H1 (cell line): ENCODE measurements around the gene FKRP. TPM values are rescaled to one million over a fixed set of nuclear protein-coding genes. Genes with fewer than 3 reads are reported as not detected.
A peak's percentile ranks its signal among the peaks of the same experiment; 100 is the strongest.

Experiments
- CTCF ChIA-PET: fragments of 300-600 bp; sonication (Branson Sonifier 250); formaldehyde crosslinking; loops from one replicate; lab custom pipeline; 2021; ENCODE audit not compliant: partially characterized antibody; lab: Charles Lee
- POLR2A ChIA-PET: fragments of 300-600 bp; sonication (Branson Sonifier 250); formaldehyde crosslinking; loops from one replicate; lab custom pipeline; 2021; ENCODE audit warnings: inconsistent platforms; ENCODE audit not compliant: partially characterized antibody; lab: Charles Lee
- DNase-seq, 2 experiments: peaks; one replicate each; pipeline versions ENCODE4 v3.0.0 to v3.0.0-alpha.2; 2010 to 2022; ENCODE audit warnings: low spot score in 2 of 2, low read depth in 1 of 2, mixed read lengths in 1 of 2
- FAIRE-seq: peaks from 2 replicates; lab custom pipeline; 2011; peaks lifted over from hg19 to GRCh38; lab: Jason Lieb, UNC
- H2AFZ ChIP-seq: 2 replicates; pipeline ENCODE4 v1.8.1; 2012; ENCODE audit warnings: low read length, inconsistent platforms
- H2AK5ac ChIP-seq: 2 replicates; pipeline ENCODE4 v1.6.1; 2013; ENCODE audit warnings: low read depth, low read length
- H2BK120ac ChIP-seq: replicated peaks from 2 replicates; pipeline ENCODE3; 2013; ENCODE audit warnings: low read depth, low read length, inconsistent platforms
- H2BK12ac ChIP-seq: 2 replicates; pipeline ENCODE4 v1.6.1; 2013; ENCODE audit warnings: low read depth, low read length
- H2BK15ac ChIP-seq: 2 replicates; pipeline ENCODE4 v1.6.1; 2013; ENCODE audit warnings: low read length
- H2BK20ac ChIP-seq: 2 replicates; pipeline ENCODE4 v1.6.1; 2013; ENCODE audit warnings: low read length
- H2BK5ac ChIP-seq: 2 replicates; pipeline ENCODE4 v1.6.1; 2013; ENCODE audit warnings: low read depth, low read length
- H3K14ac ChIP-seq: 2 replicates; pipeline ENCODE4 v1.6.1; 2013; ENCODE audit warnings: inconsistent platforms; ENCODE audit not compliant: insufficient read length
- H3K18ac ChIP-seq: 2 replicates; pipeline ENCODE4 v1.6.1; 2013; ENCODE audit warnings: low read length; ENCODE audit errors: extremely low read depth
- H3K23ac ChIP-seq: 2 replicates; pipeline ENCODE4 v1.6.1; 2013; ENCODE audit warnings: inconsistent platforms; ENCODE audit not compliant: insufficient read length
- H3K23me2 ChIP-seq: 2 replicates; pipeline ENCODE4 v1.6.1; 2013; ENCODE audit warnings: low read depth, low read length
- H3K27ac ChIP-seq: 2 replicates; pipeline ENCODE4 v1.6.1; 2011; ENCODE audit warnings: low read depth, low read length, inconsistent platforms
- H3K27me3 ChIP-seq, 4 experiments: replicated peaks in 1 of 4; 1 replicate in 1 of 4; 2 replicates in 3 of 4; pipeline versions ENCODE4 v1.6.1 to v1.8.1; 2011 to 2013; ENCODE audit warnings: low read length in 3 of 4, mild to moderate bottlenecking in 3 of 4, inconsistent platforms in 2 of 4, mixed read lengths in 2 of 4, moderate library complexity in 1 of 4; ENCODE audit not compliant: control insufficient read depth in 3 of 4, insufficient read depth in 3 of 4; ENCODE audit errors: extremely low read depth in 1 of 4
- H3K36me3 ChIP-seq, 4 experiments: 2 replicates each; pipeline versions ENCODE4 v1.6.1 to v1.8.1; 2011 to 2013; ENCODE audit warnings: mild to moderate bottlenecking in 4 of 4, low read length in 3 of 4, moderate library complexity in 2 of 4, control low read depth in 1 of 4, inconsistent platforms in 1 of 4; ENCODE audit not compliant: insufficient read depth in 4 of 4, control insufficient read depth in 2 of 4
- H3K4ac ChIP-seq: replicated peaks from 2 replicates; pipeline ENCODE3; 2013; ENCODE audit warnings: low read length, low read depth, mixed read lengths, inconsistent platforms; ENCODE audit not compliant: insufficient read length
- H3K4me1 ChIP-seq, 4 experiments: replicated peaks in 1 of 4; 1 replicate in 1 of 4; 2 replicates in 3 of 4; pipeline versions ENCODE4 v1.6.1 to v1.8.1; 2011 to 2013; ENCODE audit warnings: low read length in 3 of 4, inconsistent platforms in 2 of 4, mixed read lengths in 1 of 4; ENCODE audit not compliant: insufficient read depth in 4 of 4, control insufficient read depth in 3 of 4
- H3K4me2 ChIP-seq, 2 experiments: 2 replicates each; pipeline versions ENCODE4 v1.6.1 to v1.8.1; 2011 to 2013; ENCODE audit warnings: low read depth in 2 of 2, low read length in 2 of 2, control low read depth in 1 of 2, inconsistent platforms in 1 of 2, mild to moderate bottlenecking in 1 of 2; ENCODE audit not compliant: insufficient read depth in 1 of 2
- H3K4me3 ChIP-seq, 4 experiments: fragments of 200-600, 300-600 bp in 1 of 4; sonication (generic), shearing (Covaris generic), sonication (Bioruptor Twin) in 1 of 4; 2 replicates each; pipeline versions ENCODE4 v1.5.1 to v1.8.1; 2011 to 2016; ENCODE audit warnings: low read length in 4 of 4, low read depth in 3 of 4, control low read depth in 2 of 4, inconsistent platforms in 2 of 4, mild to moderate bottlenecking in 2 of 4, mixed read lengths in 1 of 4, moderate library complexity in 1 of 4; ENCODE audit not compliant: insufficient read depth in 2 of 4; ENCODE audit errors: extremely low read depth in 1 of 4
- H3K56ac ChIP-seq: replicated peaks from 2 replicates; pipeline ENCODE3; 2013; ENCODE audit warnings: low read depth, mild to moderate bottlenecking, mixed read lengths, low read length, inconsistent platforms; ENCODE audit not compliant: insufficient read length
- H3K79me1 ChIP-seq: 2 replicates; pipeline ENCODE4 v1.6.1; 2013; ENCODE audit warnings: low read depth, low read length, control low read depth
- H3K79me2 ChIP-seq, 2 experiments: 2 replicates each; pipeline versions ENCODE4 v1.6.1 to v1.8.1; 2012 to 2013; ENCODE audit warnings: low read length in 2 of 2, mild to moderate bottlenecking in 2 of 2, inconsistent platforms in 1 of 2; ENCODE audit not compliant: insufficient read depth in 2 of 2, control insufficient read depth in 1 of 2
- H3K9ac ChIP-seq, 4 experiments: replicated peaks in 1 of 4; 1 replicate in 1 of 4; 2 replicates in 3 of 4; pipeline versions ENCODE4 v1.6.1 to v1.8.1; 2011 to 2013; ENCODE audit warnings: low read depth in 3 of 4, low read length in 3 of 4, control low read depth in 2 of 4, mild to moderate bottlenecking in 2 of 4, moderate library complexity in 2 of 4, inconsistent platforms in 1 of 4; ENCODE audit errors: extremely low read depth in 1 of 4
- H3K9me3 ChIP-seq, 2 experiments: 2 replicates each; pipeline versions ENCODE4 v1.6.1 to v1.8.1; 2012 to 2013; ENCODE audit warnings: mild to moderate bottlenecking in 2 of 2, moderate library complexity in 2 of 2, control low read depth in 1 of 2, inconsistent platforms in 1 of 2, low read depth in 1 of 2, low read length in 1 of 2, mixed read lengths in 1 of 2; ENCODE audit not compliant: insufficient read depth in 2 of 2
- H4K20me1 ChIP-seq, 2 experiments: replicated peaks in 1 of 2; 2 replicates each; pipeline versions ENCODE3 to v1.8.1; 2011 to 2013; ENCODE audit warnings: inconsistent platforms in 2 of 2, low read length in 2 of 2, mild to moderate bottlenecking in 1 of 2; ENCODE audit not compliant: insufficient read depth in 2 of 2, control insufficient read depth in 1 of 2
- H4K5ac ChIP-seq: 2 replicates; pipeline ENCODE4 v1.6.1; 2013; ENCODE audit warnings: low read length, low read depth, mixed read lengths, inconsistent platforms; ENCODE audit not compliant: insufficient read length
- H4K8ac ChIP-seq: 2 replicates; pipeline ENCODE4 v1.8.0; 2013; ENCODE audit warnings: mild to moderate bottlenecking, moderate library complexity, low read length, inconsistent platforms; ENCODE audit not compliant: insufficient read depth; ENCODE audit errors: extremely low read depth
- H4K91ac ChIP-seq: replicated peaks from 2 replicates; pipeline ENCODE3; 2013; ENCODE audit warnings: low read length, mixed read lengths, inconsistent platforms; ENCODE audit not compliant: insufficient read length
- ASH2L ChIP-seq: fragments of 200-600, 300-600 bp; sonication (generic); IDR thresholded peaks from one replicate; pipeline ENCODE4 v1.7.1; 2017; ENCODE audit warnings: low read length
- CTBP2 ChIP-seq: IDR thresholded peaks from 2 replicates; pipeline ENCODE4 v1.7.0; 2011; ENCODE audit warnings: borderline replicate concordance, mild to moderate bottlenecking, moderate library complexity, mixed read lengths, low read length; ENCODE audit not compliant: insufficient read depth, insufficient read length
- SIRT6 ChIP-seq: IDR thresholded peaks from one replicate; pipeline ENCODE4 v1.7.1; 2012; ENCODE audit warnings: low read length, inconsistent platforms
- WGBS, 2 experiments: shearing (Covaris generic) in 1 of 2; methylation state at CpG; one replicate each; pipeline versions ENCODE4 v1.1.6 to v1.1.7; 2013 to 2015; ENCODE audit warnings: low lambda C conversion rate in 2 of 2, mixed read lengths in 2 of 2, inconsistent platforms in 1 of 2, low coverage in 1 of 2, missing lambda C conversion rate in 1 of 2; ENCODE audit not compliant: insufficient replicate concordance in 2 of 2, insufficient coverage in 1 of 2, insufficient read length in 1 of 2; ENCODE audit errors: extremely low coverage in 1 of 2, missing lambda C conversion rate in 1 of 2; 5-methylcytosine and 5-hydroxymethylcytosine counted together
- polyA plus RNA-seq, 7 experiments: library from polyadenylated mRNA; depleted of rRNA in 3 of 7; stranded (reverse) in 5 of 7; unstranded in 2 of 7; fragments of >200 nt in 5 of 7; fragments of 200-250 nt in 2 of 7; gene quantifications; 1 replicate in 5 of 7; 2 replicates in 1 of 7; 4 replicates in 1 of 7; pipeline versions ENCODE4 v1.2.1 to v1.2.3, GENCODE V29; 2011 to 2013; ENCODE audit warnings: missing spikeins in 2 of 7, mixed read lengths in 2 of 7
- total RNA-seq: library from RNA; stranded (reverse); fragmentation: NEBNext Ultra II Directional; extraction: Animal tissue kit (Norgen Biotek cat#: 25700); gene quantifications from 2 replicates; pipeline ENCODE4 v1.2.1, GENCODE V29; 2021

FKRP gene
- total and polyA plus RNA-seq, 2 of the 8 experiments (the other 6 are each of a cell fraction or from before 2014, with no cell fraction given): 17.1 to 24.4 TPM

DNA sequence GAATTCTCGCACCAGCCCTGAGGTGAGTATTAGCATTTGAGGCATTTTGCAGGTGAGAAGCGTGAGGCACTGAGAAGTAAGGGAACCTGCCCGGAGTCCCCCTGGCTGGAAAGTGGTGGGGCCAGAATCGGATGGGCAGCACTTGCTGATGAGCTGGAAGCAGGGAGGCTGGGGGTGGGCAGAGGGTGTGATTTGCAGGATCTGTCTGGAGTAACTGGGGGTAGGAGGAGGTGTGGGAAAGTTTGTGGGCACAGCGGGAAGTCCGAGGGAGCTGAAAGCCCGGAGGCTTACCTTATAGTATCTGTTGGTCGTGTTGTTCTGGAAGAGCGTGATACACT, 49.0 kb upstream of the FKRP start:
- Histone ChIP-seq H3K23ac (no peak overlapping the region), H3K4me3 (peak overlapping the region in 1 of 4 experiments; percentile 13; a peak in 1 of 8 replicates), H4K91ac (peak overlapping the region; percentile 62), H4K20me1 (peaks cover 13 to 15% of the 10 kb centered on the region in 2 experiments), H3K27ac (no peak overlapping the region), H4K5ac (no peak overlapping the region), H3K79me1 (peaks cover 2% of the 10 kb centered on the region), H3K4me2 (peak overlapping the region; percentile 53 to 71), H3K56ac (no peak overlapping the region), H3K79me2 (no peaks in the 10 kb centered on the region), H2BK5ac (0 out of 2 replicates have a peak overlapping the region, but pooled peaks have one; percentile 32), H3K23me2 (peaks cover 3% of the 10 kb centered on the region), H2BK15ac (no peak overlapping the region), H3K36me3 (peaks cover 31 to 68% (median 58%) of the 10 kb centered on the region in 4 experiments), H3K27me3 (no peaks in the 10 kb centered on the region), H3K4ac (no peak overlapping the region), H3K18ac (no peak overlapping the region; the same call in 1 of the 2 replicates), H2AFZ (no peak overlapping the region), H3K9me3 (no peaks in the 10 kb centered on the region), H2BK12ac (no peak overlapping the region), H4K8ac (no peak overlapping the region), H3K4me1 (peaks cover 0 to 8% (median 6%) of the 10 kb centered on the region in 4 experiments; a peak in 6 of 7 replicates), H3K14ac (no peak overlapping the region), H2BK20ac (no peak overlapping the region), H2BK120ac (no peak overlapping the region), H3K9ac (peak overlapping the region in 1 of 4 experiments; percentile 31; a peak in 1 of 7 replicates), H2AK5ac (no peak overlapping the region; the same call in 1 of the 2 replicates)
- DNase-seq (no peak), FAIRE-seq (no peak)
- WGBS, 2 experiments: 73% methylated on average over 9 of the region's 9 CpGs; no CpG with 5 or more reads in 1 of the 2 experiments
- ChIA-PET POLR2A (interaction anchor here (0.7 to 3.3 kb wide), 9 partner anchors 10 to 88 kb away, joined by 3 to 18 read pairs (median 4); partner anchors contain the start of genes DACT3 and PRKD2), CTCF (interaction anchor here (1.0 to 2.6 kb wide), 11 partner anchors 8 to 295 kb away, joined by 3 to 10 read pairs (median 4); no protein-coding TSS in a partner anchor)
- TF ChIP-seq CTBP2 (no peak), SIRT6 (no peak), ASH2L (no peak)
